ENCODE results near the gene GAMT.
"Not testable (repeated sequence)": the region's sequence is repeated elsewhere in the genome, so short reads cannot be mapped to it uniquely, and the experiment has no call there.

Gene GAMT

DNA sequence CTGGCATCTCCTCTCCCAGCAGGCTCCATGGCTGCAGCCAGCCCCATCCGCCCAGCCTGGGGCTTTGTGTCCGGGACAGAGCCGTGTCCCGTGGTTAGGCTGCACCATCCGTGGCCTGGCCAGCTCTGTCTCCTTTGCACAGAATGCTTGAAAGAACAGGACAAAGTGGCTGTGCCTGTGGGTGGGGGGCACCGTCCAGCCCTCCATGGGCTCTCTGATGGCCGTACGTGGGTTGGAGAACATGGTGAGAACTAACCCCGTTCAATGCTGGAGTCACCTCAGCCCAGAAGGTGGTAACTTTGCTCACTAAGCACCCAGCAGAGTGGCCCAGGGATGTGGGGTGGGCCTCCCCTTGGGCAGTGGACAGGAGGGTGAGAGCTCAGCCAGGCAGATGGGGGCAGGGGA lies 39.7 kb upstream of the GAMT start:
- Histone ChIP-seq H3K27me3 (ENCODE audit: insufficient read depth, poor library complexity, severe bottlenecking) (no peaks in the 10 kb centered on the region), H3K9me3 (ENCODE audit: severe bottlenecking) (no peaks in the 10 kb centered on the region), H3K36me3 (ENCODE audit: low read depth) (peaks cover 40% of the 10 kb centered on the region), H3K4me3 (ENCODE audit: severe bottlenecking) (no peak overlapping the region), H3K27ac (ENCODE audit: poor library complexity, severe bottlenecking) (peak overlapping the region; percentile 76), H3K4me1 (ENCODE audit: insufficient read depth, poor library complexity, severe bottlenecking) (peaks cover 9% of the 10 kb centered on the region)
- TF ChIP-seq, protein P1, sequence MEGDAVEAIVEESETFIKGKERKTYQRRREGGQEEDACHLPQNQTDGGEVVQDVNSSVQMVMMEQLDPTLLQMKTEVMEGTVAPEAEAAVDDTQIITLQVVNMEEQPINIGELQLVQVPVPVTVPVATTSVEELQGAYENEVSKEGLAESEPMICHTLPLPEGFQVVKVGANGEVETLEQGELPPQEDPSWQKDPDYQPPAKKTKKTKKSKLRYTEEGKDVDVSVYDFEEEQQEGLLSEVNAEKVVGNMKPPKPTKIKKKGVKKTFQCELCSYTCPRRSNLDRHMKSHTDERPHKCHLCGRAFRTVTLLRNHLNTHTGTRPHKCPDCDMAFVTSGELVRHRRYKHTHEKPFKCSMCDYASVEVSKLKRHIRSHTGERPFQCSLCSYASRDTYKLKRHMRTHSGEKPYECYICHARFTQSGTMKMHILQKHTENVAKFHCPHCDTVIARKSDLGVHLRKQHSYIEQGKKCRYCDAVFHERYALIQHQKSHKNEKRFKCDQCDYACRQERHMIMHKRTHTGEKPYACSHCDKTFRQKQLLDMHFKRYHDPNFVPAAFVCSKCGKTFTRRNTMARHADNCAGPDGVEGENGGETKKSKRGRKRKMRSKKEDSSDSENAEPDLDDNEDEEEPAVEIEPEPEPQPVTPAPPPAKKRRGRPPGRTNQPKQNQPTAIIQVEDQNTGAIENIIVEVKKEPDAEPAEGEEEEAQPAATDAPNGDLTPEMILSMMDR (IDR thresholded peaks at IDR 0.05; ENCODE audit: poor library complexity, severe bottlenecking), result no peak
- DNase-seq (ENCODE audit: low spot score), result no peak
- ATAC-seq (ENCODE audit: low read depth), result no peak

- peaks cover 9% of the 10 kb centered on the region for H3K4me1 ChIP-seq (ENCODE audit: insufficient read depth, poor library complexity, severe bottlenecking)
- ATAC-seq (ENCODE audit: low read depth) (no peak), DNase-seq (ENCODE audit: low spot score) (no peak)
- H3K27ac ChIP-seq (ENCODE audit: poor library complexity, severe bottlenecking), result peak overlapping the region; percentile 76
- H3K4me3 ChIP-seq (ENCODE audit: severe bottlenecking), result no peak overlapping the region
- H3K36me3 ChIP-seq (ENCODE audit: low read depth), result peaks cover 40% of the 10 kb centered on the region
- H3K27me3 ChIP-seq (ENCODE audit: insufficient read depth, poor library complexity, severe bottlenecking), result no peaks in the 10 kb centered on the region
- TF ChIP-seq, protein P1 (IDR thresholded peaks at IDR 0.05; ENCODE audit: poor library complexity, severe bottlenecking), result no peak
- no peaks in the 10 kb centered on the region for H3K9me3 ChIP-seq (ENCODE audit: severe bottlenecking)
Observed at GRCh38 chr19:1440418-1440801, 39.1 kb upstream of the GAMT start.

DNA sequence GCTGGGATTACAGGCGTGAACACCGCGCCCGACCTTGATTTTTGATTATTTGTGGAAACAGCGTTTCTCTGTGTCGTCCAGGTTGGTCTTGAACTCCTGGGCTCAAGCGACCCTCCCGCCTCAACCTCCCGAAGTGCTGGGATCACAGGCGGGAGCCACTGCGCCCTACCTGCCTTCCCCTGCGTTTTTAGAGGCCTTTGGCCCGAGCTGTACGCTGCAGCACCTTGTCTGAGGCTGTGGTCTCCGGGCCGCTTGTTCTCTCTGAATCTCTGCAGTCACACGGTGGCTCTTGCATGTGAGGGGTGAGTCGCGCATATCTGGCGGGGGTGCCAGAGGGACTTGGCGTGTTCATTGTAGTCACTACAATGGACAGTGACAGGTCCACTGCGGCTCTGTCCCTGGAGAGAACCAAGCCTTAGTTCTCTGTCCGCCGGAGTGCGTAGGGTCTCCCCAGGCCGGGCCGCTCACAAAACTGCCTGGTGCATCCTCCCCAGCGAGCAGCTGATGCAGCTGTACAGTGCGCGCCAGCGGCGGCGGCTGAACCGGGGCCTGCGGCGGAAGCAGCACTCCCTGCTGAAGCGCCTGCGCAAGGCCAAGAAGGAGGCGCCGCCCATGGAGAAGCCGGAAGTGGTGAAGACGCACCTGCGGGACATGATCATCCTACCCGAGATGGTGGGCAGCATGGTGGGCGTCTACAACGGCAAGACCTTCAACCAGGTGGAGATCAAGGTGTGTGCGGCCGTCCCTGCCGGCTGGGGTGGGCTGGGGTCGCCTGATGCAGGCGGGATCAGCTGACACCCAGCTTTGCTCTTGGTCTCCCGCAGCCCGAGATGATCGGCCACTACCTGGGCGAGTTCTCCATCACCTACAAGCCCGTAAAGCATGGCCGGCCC lies 38.4 kb upstream of the GAMT start:
- H3K36me3 ChIP-seq (ENCODE audit: low read depth), result peaks cover 44% of the 10 kb centered on the region
- not testable (repeated sequence) for H3K4me1 ChIP-seq (ENCODE audit: insufficient read depth, poor library complexity, severe bottlenecking); H3K9me3 ChIP-seq (ENCODE audit: severe bottlenecking); ATAC-seq (ENCODE audit: low read depth); H3K27me3 ChIP-seq (ENCODE audit: insufficient read depth, poor library complexity, severe bottlenecking); DNase-seq (ENCODE audit: low spot score)
- peak overlapping the region; percentile 90 for H3K4me3 ChIP-seq (ENCODE audit: severe bottlenecking)
- H3K27ac ChIP-seq (ENCODE audit: poor library complexity, severe bottlenecking), result peak overlapping the region; percentile 76

DNA sequence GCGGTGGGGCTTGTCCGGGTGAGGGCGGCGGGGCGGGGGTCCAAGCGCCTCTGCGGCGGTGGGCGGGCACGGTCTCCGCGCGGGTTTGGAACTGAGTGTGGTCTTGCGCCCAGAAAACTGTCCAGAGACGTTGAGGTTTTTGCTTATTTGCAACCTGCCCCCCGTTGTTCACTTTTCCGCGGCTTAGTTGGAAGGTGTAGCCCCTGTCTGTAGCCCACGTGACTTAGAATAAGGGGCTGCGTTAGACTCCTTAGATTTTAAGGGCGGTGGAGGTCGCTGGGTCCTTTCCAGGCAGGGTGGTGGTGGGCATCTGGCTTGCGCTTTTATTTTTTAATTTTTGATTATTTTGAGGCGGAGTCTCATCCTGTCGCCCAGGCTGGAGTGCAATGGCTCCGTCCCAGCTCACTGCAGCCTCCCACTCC lies 37.6 kb upstream of the GAMT start:
- no peaks in the 10 kb centered on the region for H3K9me3 ChIP-seq (ENCODE audit: severe bottlenecking)
- peaks cover 9% of the 10 kb centered on the region for H3K4me1 ChIP-seq (ENCODE audit: insufficient read depth, poor library complexity, severe bottlenecking)
- no peak for ATAC-seq (ENCODE audit: low read depth)
- TF ChIP-seq, protein P1 (IDR thresholded peaks at IDR 0.05; ENCODE audit: poor library complexity, severe bottlenecking), result no peak
- peak overlapping the region; percentile 76 for H3K27ac ChIP-seq (ENCODE audit: poor library complexity, severe bottlenecking)
- DNase-seq (ENCODE audit: low spot score), result no peak
- peaks cover 51% of the 10 kb centered on the region for H3K36me3 ChIP-seq (ENCODE audit: low read depth)
- H3K4me3 ChIP-seq (ENCODE audit: severe bottlenecking), result peak overlapping the region; percentile 90
- H3K27me3 ChIP-seq (ENCODE audit: insufficient read depth, poor library complexity, severe bottlenecking), result no peaks in the 10 kb centered on the region

DNA sequence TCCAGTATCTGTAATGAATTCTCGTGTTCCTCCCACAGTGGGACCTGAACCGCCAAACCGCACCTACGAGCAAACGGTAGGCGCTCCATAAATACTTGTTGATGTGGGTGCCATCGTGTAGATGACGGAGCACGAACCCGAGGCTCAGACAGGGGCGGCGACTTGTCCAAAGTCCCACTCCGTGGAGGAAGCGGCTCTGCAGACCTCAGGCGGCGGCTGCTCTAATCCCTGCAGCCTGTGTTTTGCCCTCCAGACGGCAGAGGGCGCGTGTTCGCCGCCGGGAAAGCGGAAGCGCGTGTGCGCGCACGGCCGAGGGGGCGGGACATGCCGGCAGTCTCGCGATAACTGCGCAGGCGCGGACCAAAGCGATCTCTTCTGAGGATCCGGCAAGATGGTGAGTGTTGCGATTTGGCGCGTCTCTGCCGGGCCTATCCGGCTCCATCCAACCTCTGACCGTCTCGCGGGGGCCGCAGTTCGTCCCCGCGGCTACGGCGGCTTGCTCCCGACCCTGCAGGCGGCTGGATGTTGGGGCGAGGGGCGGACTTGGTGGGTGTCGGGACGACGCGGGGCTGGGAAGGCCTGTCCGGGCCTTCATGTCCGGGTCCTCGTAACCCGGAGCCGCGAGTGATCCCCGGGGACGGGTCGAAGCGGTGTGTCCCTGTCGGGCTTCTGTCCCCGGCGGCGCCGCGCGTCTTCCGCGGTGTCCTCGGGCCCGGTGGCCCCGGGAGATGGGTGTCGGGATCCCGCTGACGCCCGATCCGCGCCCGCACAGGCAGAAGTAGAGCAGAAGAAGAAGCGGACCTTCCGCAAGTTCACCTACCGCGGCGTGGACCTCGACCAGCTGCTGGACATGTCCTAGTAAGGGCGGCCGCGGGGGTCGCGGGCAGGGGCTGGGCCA lies 36.9 kb upstream of the GAMT start, which contains the start of gene RPS15:
RPS15 (plus strand) TSS at position 362 of the 898 bp plus-strand sequence; CDS start at position 392, 30 bp downstream.
- Histone ChIP-seq H3K36me3 (ENCODE audit: low read depth) (peaks cover 57% of the 10 kb centered on the region), H3K27ac (ENCODE audit: poor library complexity, severe bottlenecking) (peak within 1 kb of the TSS; percentile 76), H3K4me3 (ENCODE audit: severe bottlenecking) (peak within 1 kb of the TSS; percentile 90), H3K4me1 (ENCODE audit: insufficient read depth, poor library complexity, severe bottlenecking) (peaks cover 9% of the 10 kb centered on the region), H3K27me3 (ENCODE audit: insufficient read depth, poor library complexity, severe bottlenecking) (no peaks in the 10 kb centered on the region), H3K9me3 (ENCODE audit: severe bottlenecking) (no peaks in the 10 kb centered on the region)
- ATAC-seq (ENCODE audit: low read depth) (peak; percentile 73), DNase-seq (ENCODE audit: low spot score) (peak; percentile 87)
- TF ChIP-seq, protein P1 (IDR thresholded peaks at IDR 0.05; ENCODE audit: poor library complexity, severe bottlenecking), result peak; percentile 91

All from RWPE2 (cell line).